H1 (cell line): ENCODE data around the gene CPEB3. TPM values are rescaled to one million over a fixed set of nuclear protein-coding genes. Genes with fewer than 3 reads are reported as not detected.

ENCODE experiments used
- EP300 ChIP-seq, 2 experiments: IDR thresholded peaks; 1 replicate in 1 of 2; 2 replicates in 1 of 2; pipeline ENCODE4 v1.6.1; 2011 to 2012; ENCODE audit warnings: low read depth in 2 of 2, low read length in 2 of 2, mild to moderate bottlenecking in 2 of 2, borderline replicate concordance in 1 of 2, inconsistent platforms in 1 of 2, moderate library complexity in 1 of 2
- PHF8 ChIP-seq: fragments of 200-600 bp; sonication (generic); conservative IDR thresholded peaks from 2 replicates; pipeline ENCODE4 v1.7.1; 2012; ENCODE audit warnings: low read depth, mild to moderate bottlenecking, inconsistent platforms, low read length, moderate library complexity
- ZNF274 ChIP-seq: IDR thresholded peaks from 2 replicates; pipeline ENCODE4 v1.7.0; 2012; ENCODE audit warnings: low read length, borderline replicate concordance; ENCODE audit errors: extremely low read depth
- polyA plus RNA-seq, 7 experiments: library from polyadenylated mRNA; depleted of rRNA in 3 of 7; stranded (reverse) in 5 of 7; unstranded in 2 of 7; fragments of >200 nt in 5 of 7; fragments of 200-250 nt in 2 of 7; gene quantifications; 1 replicate in 5 of 7; 2 replicates in 1 of 7; 4 replicates in 1 of 7; pipeline versions ENCODE4 v1.2.1 to v1.2.3, GENCODE V29; 2011 to 2013; ENCODE audit warnings: missing spikeins in 2 of 7, mixed read lengths in 2 of 7
- total RNA-seq: library from RNA; stranded (reverse); fragmentation: NEBNext Ultra II Directional; extraction: Animal tissue kit (Norgen Biotek cat#: 25700); gene quantifications from 2 replicates; pipeline ENCODE4 v1.2.1, GENCODE V29; 2021

Gene CPEB3
- total and polyA plus RNA-seq, 2 of the 8 experiments (the other 6 are each of a cell fraction or from before 2014, with no cell fraction given): 0.39 to 1.7 TPM

GRCh38 chr10:92131275-92131820 is 159.5 kb downstream of the CPEB3 start (continued):
- TF ChIP-seq PHF8 (no peak), EP300 (IDR thresholded peaks at IDR 0.05; ENCODE audit: borderline replicate concordance in 1 of 2, low read depth in 2 of 2, low read length in 2 of 2) (no peak), ZNF274 (no peak)
- TF ChIP-seq, all 59 proteins: peak for 0
